Measurements from ENCODE around the gene NKAIN2. TPM values are rescaled to one million over a fixed set of nuclear protein-coding genes. Genes with fewer than 3 reads are reported as not detected.

The NKAIN2 gene
- not detected in 2 replicates for total RNA-seq

DNA sequence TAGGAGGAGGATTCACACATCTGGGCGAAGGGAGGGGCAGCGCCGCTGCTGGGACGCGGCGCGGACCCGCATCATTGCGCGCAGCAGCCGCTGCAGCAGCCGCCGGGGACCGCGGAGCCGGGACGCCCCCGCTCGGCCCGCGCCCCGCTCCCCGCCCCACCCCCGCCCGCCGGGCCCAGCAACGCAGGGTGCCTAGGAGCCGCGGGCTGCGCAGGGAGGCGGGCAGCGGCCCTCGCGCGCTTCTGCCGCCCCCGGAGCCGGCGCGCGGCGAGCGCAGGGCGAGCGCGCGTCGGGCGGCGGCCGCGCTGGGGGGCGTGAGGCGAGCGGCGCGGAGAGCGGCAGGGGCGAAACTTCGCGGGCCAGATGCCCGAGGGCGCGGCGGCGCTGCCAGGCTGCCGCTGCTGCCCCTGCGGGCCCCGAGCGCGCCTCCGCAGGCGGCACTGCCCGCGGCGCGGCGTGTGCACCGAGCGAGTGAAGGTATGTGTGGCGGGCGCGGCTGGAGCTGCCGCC, at the start of gene NKAIN2:
NKAIN2 (plus strand) TSS at position 362 of the 510 bp plus-strand sequence.

Other genes starting within 250 kb of the NKAIN2 start
- gene TRDN, start 166.9 kb upstream of the NKAIN2 start, total RNA-seq = not detected in 2 replicates